A204.1 (cell line): ENCODE measurements around the gene COL4A5.
"Not testable (repeated sequence)": the region's sequence is repeated elsewhere in the genome, so short reads cannot be mapped to it uniquely, and the experiment has no call there.

ENCODE experiments used
- FAIRE-seq: peaks from 2 replicates; lab custom pipeline; 2012; peaks lifted over from hg19 to GRCh38; lab: Jason Lieb, UNC

COL4A5 gene

GRCh38 chrX:108456971-108457477, 17.4 kb downstream of the COL4A5 start:
- no peak for FAIRE-seq

GRCh38 chrX:108464604-108465003, 25.0 kb downstream of the COL4A5 start:
- no peak for FAIRE-seq

- FAIRE-seq: no peak
Measured at GRCh38 chrX:108468486-108468885, 28.8 kb downstream of the COL4A5 start.

- no peak for FAIRE-seq
Measured at GRCh38 chrX:108473979-108474378, 34.3 kb downstream of the COL4A5 start.

DNA sequence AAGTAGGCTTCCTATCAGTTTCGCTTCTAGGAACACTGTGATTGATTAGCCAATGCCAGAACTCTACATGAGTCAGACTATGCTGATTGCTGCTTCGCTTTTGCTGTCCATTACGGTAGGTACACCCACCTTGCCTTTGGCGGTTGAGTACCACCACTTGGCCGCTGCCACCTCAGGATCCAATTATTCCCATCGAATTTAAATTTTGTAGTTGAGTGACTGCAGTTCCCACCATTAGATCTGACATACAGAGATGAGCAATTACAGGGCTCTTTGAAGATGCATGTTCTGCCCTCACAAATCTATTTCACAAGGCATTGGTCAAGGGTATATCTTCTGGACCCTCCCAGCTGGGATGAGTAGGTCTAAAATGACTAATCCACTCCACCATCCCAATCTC, 41.9 kb downstream of the COL4A5 start:
- not testable (repeated sequence) for FAIRE-seq

DNA sequence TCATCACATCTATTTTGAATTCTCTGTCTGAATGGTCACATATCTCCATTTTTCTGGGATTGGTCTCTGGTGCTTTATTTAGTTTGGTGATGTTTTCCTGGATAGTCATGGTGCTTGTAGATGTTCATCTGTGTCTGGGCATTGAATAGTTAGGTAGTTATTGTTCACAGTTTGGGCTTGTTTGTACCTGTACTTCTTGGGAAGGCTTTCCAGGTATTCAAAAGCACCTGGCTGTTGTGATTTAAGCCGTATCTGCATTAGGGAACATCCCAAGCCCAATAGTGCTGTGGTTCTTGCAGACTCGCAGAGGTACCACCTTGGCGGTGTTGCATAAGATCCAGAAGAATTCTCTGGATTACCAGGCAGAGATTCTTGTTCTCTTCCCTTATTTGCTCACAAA, 44.6 kb downstream of the COL4A5 start:
- no peak for FAIRE-seq

GRCh38 chrX:108485960-108486359, 46.3 kb downstream of the COL4A5 start:
- no peak for FAIRE-seq

DNA sequence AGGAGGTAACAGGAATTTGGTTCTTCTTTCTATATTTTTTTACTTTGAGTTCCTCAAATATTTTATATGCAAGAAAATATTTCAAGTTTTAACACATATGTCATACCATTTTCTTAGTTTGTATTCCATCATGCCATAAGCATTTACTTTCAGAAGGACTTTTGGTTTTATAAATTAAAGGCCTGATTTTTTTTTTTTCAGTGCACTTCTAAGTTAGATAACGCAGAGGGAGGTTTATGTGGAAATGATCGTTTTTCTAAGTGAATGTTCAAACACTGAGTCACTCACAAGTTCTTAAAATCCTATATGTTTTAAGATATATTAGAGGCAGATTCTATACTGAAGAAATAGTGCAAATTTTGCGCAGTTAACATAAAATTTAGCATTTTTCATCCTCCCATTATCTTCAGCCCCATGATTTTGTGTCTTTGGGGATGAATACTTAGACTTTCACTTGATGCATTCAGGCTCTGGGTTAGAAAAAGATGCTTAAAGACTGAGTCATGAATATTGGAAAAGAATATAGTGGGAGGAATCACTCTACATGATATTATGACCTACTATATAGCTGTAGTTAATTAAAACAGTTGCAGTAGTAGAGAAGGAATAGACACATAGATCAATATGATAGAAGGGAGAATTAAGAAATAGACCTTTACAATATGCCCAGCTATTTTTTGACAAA, 54.9 kb downstream of the COL4A5 start:
- no peak for FAIRE-seq

DNA sequence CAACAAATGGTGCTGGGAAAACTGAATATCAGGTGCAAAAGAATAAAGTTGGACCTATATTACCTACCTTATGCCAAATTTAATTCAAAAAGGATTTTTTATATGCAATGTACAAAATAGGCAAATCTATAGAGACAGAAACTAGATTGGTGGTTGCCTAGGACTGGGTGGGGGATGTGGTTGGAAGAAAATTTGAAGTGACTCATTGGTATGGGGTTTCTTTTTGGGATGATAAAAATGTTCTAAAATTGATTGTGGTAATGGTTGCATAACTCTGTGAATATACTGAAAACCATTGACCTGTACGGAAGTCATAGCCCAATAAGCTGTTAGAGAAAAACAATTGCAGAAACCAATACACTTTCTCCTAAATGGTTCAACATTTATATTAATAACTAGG, 72.1 kb downstream of the COL4A5 start:
- no peak for FAIRE-seq

GRCh38 chrX:108516184-108516583, 76.5 kb downstream of the COL4A5 start:
- FAIRE-seq: no peak

GRCh38 chrX:108527724-108528123, 88.1 kb downstream of the COL4A5 start:
- no peak for FAIRE-seq

DNA sequence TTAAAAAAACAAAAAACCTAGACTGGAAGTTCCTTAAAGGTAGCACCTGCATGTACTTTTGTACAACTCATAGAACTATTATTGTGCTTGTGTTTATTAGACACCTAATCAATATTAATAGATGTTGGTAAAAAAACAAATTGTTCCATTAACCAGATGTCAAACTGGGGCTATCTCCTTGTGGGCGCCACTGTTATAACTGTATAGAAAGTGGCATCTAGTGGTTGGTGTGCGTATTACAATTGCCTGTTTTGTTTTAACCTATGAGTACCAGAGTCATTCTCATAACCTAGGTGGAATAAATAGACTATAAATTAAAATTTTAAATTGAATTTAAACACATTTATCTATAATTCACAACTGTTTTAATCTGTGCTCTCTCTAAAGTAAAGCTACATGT, 97.4 kb downstream of the COL4A5 start:
- peak; percentile 97 for FAIRE-seq

GRCh38 chrX:108541286-108541685, 101.6 kb downstream of the COL4A5 start:
- FAIRE-seq: no peak

DNA sequence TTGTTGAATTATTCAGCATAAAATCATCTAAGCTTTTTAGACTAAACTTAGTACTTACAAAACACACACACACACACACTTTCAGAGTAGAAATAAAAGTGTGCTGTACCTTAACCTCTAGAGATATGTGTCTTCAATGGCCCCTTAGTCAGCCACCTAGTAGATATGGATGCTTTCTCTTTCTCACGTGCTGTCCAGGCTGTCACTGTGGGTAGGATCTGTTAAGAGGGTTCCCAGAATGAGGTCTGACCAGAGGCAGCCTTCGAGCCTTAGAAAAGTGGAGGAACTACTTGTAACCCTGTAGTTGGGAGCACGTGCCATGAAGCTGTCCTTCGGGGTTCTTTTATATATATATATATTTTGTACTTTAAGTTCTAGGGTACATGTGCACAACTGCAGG, 117.9 kb downstream of the COL4A5 start:
- no peak for FAIRE-seq

- FAIRE-seq: no peak
Measured at GRCh38 chrX:108558217-108558616, 118.6 kb downstream of the COL4A5 start.

DNA sequence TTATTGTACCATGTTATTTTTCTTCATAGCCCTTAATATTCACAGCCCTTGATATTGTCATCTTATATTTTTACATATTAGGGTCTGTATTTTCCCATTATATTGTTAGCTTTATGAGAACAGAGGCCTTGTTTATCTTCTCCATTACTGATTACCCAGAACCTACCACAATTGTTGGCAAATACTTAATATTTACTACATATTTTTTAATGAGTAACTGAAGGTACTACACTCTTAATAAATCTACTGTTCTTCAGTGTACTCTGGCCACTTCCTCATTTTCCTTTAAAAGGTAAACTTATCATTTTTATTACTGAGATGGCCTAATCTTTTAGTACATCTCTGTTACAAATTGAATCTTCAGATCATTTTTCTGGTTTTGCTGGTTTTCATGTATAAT, 133.5 kb downstream of the COL4A5 start:
- no peak for FAIRE-seq

DNA sequence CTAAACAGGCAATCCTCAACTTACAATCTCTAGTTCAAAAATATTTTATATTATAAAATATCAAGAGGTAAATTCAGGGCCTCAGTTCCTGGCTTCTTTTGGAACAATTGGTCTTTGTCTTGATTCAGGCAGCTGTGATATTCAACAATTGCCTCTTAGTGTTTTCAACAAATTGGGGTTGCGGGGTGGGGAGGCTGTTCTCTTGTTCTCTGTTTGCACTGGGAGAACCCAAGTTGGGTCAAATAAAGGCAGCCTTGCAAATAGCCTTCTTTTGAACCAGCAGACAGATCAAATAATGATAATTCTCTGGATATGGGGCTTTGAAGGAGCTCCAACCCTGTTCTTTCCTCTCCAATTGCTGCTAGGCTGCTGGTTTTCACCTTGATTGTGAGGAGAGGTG, 142.5 kb downstream of the COL4A5 start:
- no peak for FAIRE-seq

DNA sequence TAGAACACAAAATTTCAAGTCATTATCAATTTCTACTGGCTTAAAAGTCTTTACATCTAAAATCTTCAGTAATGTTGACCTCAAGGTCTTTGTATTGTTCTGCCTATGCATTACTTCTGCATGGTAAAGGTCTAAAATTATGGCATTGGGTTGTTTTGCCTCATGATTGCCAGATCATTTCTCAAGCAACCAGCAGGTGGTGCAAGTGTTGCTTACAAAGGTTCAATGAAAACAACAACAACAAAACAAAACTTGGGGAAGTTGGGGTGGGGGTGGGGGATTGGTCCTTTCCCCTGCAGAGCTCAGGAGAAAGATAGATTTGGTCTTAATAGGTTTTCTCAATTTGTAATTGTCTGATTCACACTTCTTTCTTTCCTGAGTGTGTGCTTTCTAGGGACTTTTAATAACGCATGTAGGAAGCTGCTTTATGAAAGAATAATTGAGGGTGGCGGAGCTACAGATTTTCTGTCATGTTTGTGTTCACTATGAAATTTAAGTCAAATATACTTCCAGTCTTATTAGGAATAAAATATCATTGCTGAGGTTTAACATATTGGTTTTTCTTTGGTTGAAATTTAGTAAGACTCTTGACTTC, 145.1 kb downstream of the COL4A5 start:
- no peak for FAIRE-seq

DNA sequence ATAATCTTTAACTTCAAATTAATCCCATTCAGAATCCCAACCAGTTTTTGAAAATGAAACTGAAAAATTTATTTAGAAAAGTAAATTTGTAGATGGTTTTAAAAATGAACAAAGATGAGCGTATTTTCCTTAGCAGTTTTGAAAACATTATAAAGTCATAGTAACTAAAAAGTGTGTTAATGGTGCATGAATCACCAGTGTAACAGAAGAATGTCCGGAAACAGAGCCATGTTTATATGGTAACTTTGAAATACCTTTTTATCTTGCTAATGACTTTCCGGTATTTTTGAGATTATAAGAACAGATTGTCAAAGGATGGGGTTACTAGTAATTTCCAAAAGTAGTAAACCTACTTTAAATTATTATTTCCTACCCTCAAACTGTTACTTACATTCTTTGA, 150.9 kb downstream of the COL4A5 start:
- no peak for FAIRE-seq

- FAIRE-seq: no peak
Measured at GRCh38 chrX:108601276-108601675, 161.6 kb downstream of the COL4A5 start.

DNA sequence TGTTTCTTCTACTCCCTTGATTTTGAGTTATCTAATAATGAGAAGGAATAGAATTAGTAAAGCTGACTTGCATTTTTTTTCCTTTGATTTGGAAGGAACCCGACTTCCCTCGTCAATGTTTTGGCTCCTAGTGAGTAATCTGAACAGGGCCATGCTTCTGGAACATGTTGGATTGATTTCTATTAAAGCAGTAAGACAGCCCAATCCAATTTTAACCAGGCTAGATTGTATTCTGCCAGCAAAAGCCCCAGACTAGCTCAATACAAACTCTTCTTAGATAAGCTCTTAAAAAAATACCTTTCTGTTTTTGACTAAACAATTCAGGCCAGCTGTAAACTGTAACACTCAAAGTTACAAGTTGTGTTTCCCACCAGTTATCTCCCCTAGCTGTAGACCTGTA, 170.5 kb downstream of the COL4A5 start:
- no peak for FAIRE-seq

- no peak for FAIRE-seq
Measured at GRCh38 chrX:108614616-108615015, 175.0 kb downstream of the COL4A5 start.

GRCh38 chrX:108640817-108641216, 201.2 kb downstream of the COL4A5 start:
- FAIRE-seq: no peak

- FAIRE-seq: no peak
Measured at GRCh38 chrX:108641589-108642272, 202.1 kb downstream of the COL4A5 start.
